CD14-positive monocyte (primary cell): ENCODE measurements around the gene TAAR6. TPM values are rescaled to one million over a fixed set of nuclear protein-coding genes. Genes with fewer than 3 reads are reported as not detected.

Experiments used
- DNase-seq, 3 donors: peaks; one replicate each; pipeline ENCODE4 v3.0.0-alpha.2; 2011 to 2022
- H2AFZ ChIP-seq: 2 replicates; pipeline ENCODE4 v1.6.0; 2012; ENCODE audit warnings: mild to moderate bottlenecking, low read depth, low read length, inconsistent platforms; ENCODE audit not compliant: insufficient read depth, poor library complexity, severe bottlenecking
- H3K27ac ChIP-seq, 2 donors: 1 replicate in 1 of 2; 2 replicates in 1 of 2; pipeline ENCODE4 v1.5.1; 2012 to 2013; ENCODE audit warnings: low read length in 2 of 2, control low read depth in 1 of 2, inconsistent platforms in 1 of 2, low read depth in 1 of 2, mild to moderate bottlenecking in 1 of 2
- H3K27me3 ChIP-seq, 2 donors: one replicate each; pipeline versions ENCODE4 v1.6.0 to v1.6.1; 2011 to 2013; ENCODE audit warnings: low read length in 2 of 2; ENCODE audit not compliant: control insufficient read depth in 2 of 2, insufficient read depth in 2 of 2
- H3K36me3 ChIP-seq, 2 donors: replicated peaks in 1 of 2; 1 replicate in 1 of 2; 2 replicates in 1 of 2; pipeline versions ENCODE4 v1.5.1 to v1.6.1; 2012 to 2013; ENCODE audit warnings: low read length in 2 of 2, control low read depth in 1 of 2, inconsistent platforms in 1 of 2, mild to moderate bottlenecking in 1 of 2; ENCODE audit not compliant: insufficient read depth in 2 of 2, control insufficient read depth in 1 of 2
- H3K4me1 ChIP-seq, 2 donors: 1 replicate in 1 of 2; 2 replicates in 1 of 2; pipeline versions ENCODE4 v1.5.1 to v1.6.1; 2012 to 2013; ENCODE audit warnings: low read length in 2 of 2, control low read depth in 1 of 2, inconsistent platforms in 1 of 2, mild to moderate bottlenecking in 1 of 2, moderate library complexity in 1 of 2; ENCODE audit not compliant: insufficient read depth in 2 of 2, control insufficient read depth in 1 of 2
- H3K4me2 ChIP-seq: replicated peaks from 2 replicates; pipeline ENCODE3; 2012; ENCODE audit warnings: low read length, moderate library complexity, mild to moderate bottlenecking; ENCODE audit not compliant: poor library complexity, severe bottlenecking; ENCODE audit errors: extremely low read depth
- H3K4me3 ChIP-seq, 3 experiments: fragments of 200-600 bp in 1 of 3; sonication (generic) in 1 of 3; replicated peaks in 1 of 3; 1 replicate in 2 of 3; 2 replicates in 1 of 3; pipeline ENCODE4 v1.5.1; 2011 to 2013; ENCODE audit warnings: low read length in 3 of 3, mild to moderate bottlenecking in 3 of 3, control low read depth in 2 of 3, low read depth in 2 of 3, inconsistent platforms in 1 of 3, moderate library complexity in 1 of 3
- H3K79me2 ChIP-seq: 2 replicates; pipeline ENCODE4 v1.6.0; 2012; ENCODE audit warnings: mild to moderate bottlenecking, control low read depth, inconsistent platforms, low read length, moderate library complexity; ENCODE audit not compliant: insufficient read depth
- H3K9ac ChIP-seq: 2 replicates; pipeline ENCODE4 v1.6.0; 2017; ENCODE audit warnings: low read length, mild to moderate bottlenecking; ENCODE audit not compliant: insufficient read depth, poor library complexity, severe bottlenecking
- H3K9me3 ChIP-seq, 2 donors: replicated peaks in 1 of 2; 1 replicate in 1 of 2; 2 replicates in 1 of 2; pipeline versions ENCODE4 v1.5.1 to v1.6.1; 2012 to 2013; ENCODE audit warnings: low read length in 2 of 2, control low read depth in 1 of 2; ENCODE audit not compliant: control insufficient read depth in 1 of 2, insufficient read depth in 1 of 2
- H4K20me1 ChIP-seq: 2 replicates; pipeline ENCODE4 v1.6.0; 2012; ENCODE audit warnings: mild to moderate bottlenecking, low read length, control low read depth, moderate library complexity; ENCODE audit not compliant: insufficient read depth
- H3K27ac Mint-ChIP-seq, 7 donors: one replicate each; pipeline ENCODE4 v1.8.0; 2020; ENCODE audit warnings: mild to moderate bottlenecking in 7 of 7, mixed read lengths in 7 of 7, moderate library complexity in 6 of 7, inconsistent platforms in 2 of 7
- H3K27me3 Mint-ChIP-seq, 3 donors: one replicate each; pipeline ENCODE4 v1.8.0; 2021 to 2022; ENCODE audit warnings: low read depth in 3 of 3, mild to moderate bottlenecking in 3 of 3, mixed read lengths in 3 of 3, moderate library complexity in 3 of 3, inconsistent platforms in 1 of 3
- H3K36me3 Mint-ChIP-seq, 2 donors: one replicate each; pipeline ENCODE4 v1.8.0; 2020; ENCODE audit warnings: mixed read lengths in 2 of 2, inconsistent platforms in 1 of 2, mild to moderate bottlenecking in 1 of 2
- H3K4me1 Mint-ChIP-seq: one replicate; pipeline ENCODE4 v1.8.0; 2020; ENCODE audit warnings: mild to moderate bottlenecking, mixed read lengths
- H3K4me3 Mint-ChIP-seq, 2 donors: one replicate each; pipeline ENCODE4 v1.8.0; 2020; ENCODE audit warnings: mild to moderate bottlenecking in 2 of 2, mixed read lengths in 2 of 2, moderate library complexity in 1 of 2
- H3K9me3 Mint-ChIP-seq, 7 donors: one replicate each; pipeline ENCODE4 v1.8.0; 2020 to 2022; ENCODE audit warnings: mixed read lengths in 7 of 7, mild to moderate bottlenecking in 6 of 7, moderate library complexity in 6 of 7, inconsistent platforms in 2 of 7
- CTCF ChIP-seq: fragments of 200-600 bp; IDR thresholded peaks from one replicate; pipeline ENCODE4 v1.8.0; 2022; ENCODE audit warnings: antibody characterized with exemption, mild to moderate bottlenecking
- WGBS: methylation state at CpG from one replicate; pipeline ENCODE4 v1.1.5; 2013; ENCODE audit warnings: missing lambda C conversion rate; ENCODE audit not compliant: insufficient coverage; 5-methylcytosine and 5-hydroxymethylcytosine counted together
- intact Hi-C, 2 donors: fragments of 100-400 bp; cut with micrococcal nuclease; formaldehyde crosslinking; loops; one replicate each; pipeline versions ENCODE4 v1.15.0 to v1.15.1; 2023
- polyA plus RNA-seq, 3 donors: library from polyadenylated mRNA; depleted of rRNA in 1 of 3; unstranded in 2 of 3; stranded (reverse) in 1 of 3; fragments of 300-500 nt in 2 of 3; fragments of >200 nt in 1 of 3; fragmentation: Illumina TruSeq in 2 of 3; gene quantifications; 1 replicate in 2 of 3; 2 replicates in 1 of 3; pipeline ENCODE4 v1.2.3, GENCODE V29; 2012 to 2021

The TAAR6 gene
- polyA plus RNA-seq, 3 donors, result not detected

GRCh38 chr6:132526461-132526860 lies 43.7 kb upstream of the TAAR6 start:
- no peak overlapping the region for H3K9ac ChIP-seq
- H4K20me1 ChIP-seq, result no peaks in the 10 kb centered on the region
- no peak overlapping the region for H2AFZ ChIP-seq
- H3K27ac ChIP-seq, result no peak overlapping the region
- 90% methylated on average over 2 of the region's 2 CpGs for WGBS
- intact Hi-C loops, result no loop called here
- H3K27me3 ChIP-seq, result no peaks in the 10 kb centered on the region
- H3K36me3 Mint-ChIP-seq, result no peaks in the 10 kb centered on the region
- H3K27ac Mint-ChIP-seq, result no peak overlapping the region
- H3K4me1 Mint-ChIP-seq, result peaks cover 4% of the 10 kb centered on the region
- H3K9me3 Mint-ChIP-seq, result no peaks in the 10 kb centered on the region
- H3K27me3 Mint-ChIP-seq, result peaks cover 0 to 5% (median 1%) of the 10 kb centered on the region in 3 donors
- DNase-seq, result no peak
- H3K79me2 ChIP-seq, result no peaks in the 10 kb centered on the region
- no peak overlapping the region for H3K4me3 Mint-ChIP-seq
- H3K4me3 ChIP-seq, result no peak overlapping the region
- no peak for TF ChIP-seq CTCF
- H3K4me1 ChIP-seq, result no peaks in the 10 kb centered on the region
- no peaks in the 10 kb centered on the region for H3K9me3 ChIP-seq
- H3K4me2 ChIP-seq, result no peak overlapping the region
- no peaks in the 10 kb centered on the region for H3K36me3 ChIP-seq

- Mint-ChIP-seq H3K36me3 (no peaks in the 10 kb centered on the region), H3K27me3 (peaks cover 0 to 4% (median 3%) of the 10 kb centered on the region in 3 donors), H3K4me1 (peaks cover 4% of the 10 kb centered on the region), H3K4me3 (no peak overlapping the region), H3K9me3 (no peaks in the 10 kb centered on the region), H3K27ac (no peak overlapping the region)
- Histone ChIP-seq H3K79me2 (no peaks in the 10 kb centered on the region), H2AFZ (no peak overlapping the region), H3K4me3 (no peak overlapping the region), H3K9me3 (no peaks in the 10 kb centered on the region), H3K4me1 (no peaks in the 10 kb centered on the region), H3K27me3 (no peaks in the 10 kb centered on the region), H3K4me2 (no peak overlapping the region), H3K9ac (no peak overlapping the region), H4K20me1 (no peaks in the 10 kb centered on the region), H3K36me3 (no peaks in the 10 kb centered on the region), H3K27ac (no peak overlapping the region)
- no peak for DNase-seq
- WGBS, result 100% methylated on average over 1 of the region's 6 CpGs
- TF ChIP-seq CTCF, result no peak
- intact Hi-C loops, result no loop called here
Observed at GRCh38 chr6:132527791-132528190, 42.3 kb upstream of the TAAR6 start.
